Activated CD4-positive, alpha-beta memory T cell treated with anti-CD3 and anti-CD28 coated beads, Interleukin-2, amount 10 ng/mL, durations not matched to agents 7 days and 5 days (primary cell): Measurements from ENCODE around the gene KCNH6. TPM values are rescaled to one million over a fixed set of nuclear protein-coding genes. Genes with fewer than 3 reads are reported as not detected.

ENCODE experiments used
- CTCF ChIA-PET: fragments of 350-600 bp; sonication (Branson Sonifier 250); formaldehyde crosslinking; loops from one replicate; lab custom pipeline; 2021; ENCODE audit warnings: antibody characterized with exemption, inconsistent platforms; lab: Charles Lee
- POLR2A ChIA-PET: fragments of 350-600 bp; sonication (Branson Sonifier 250); formaldehyde crosslinking; loops from one replicate; lab custom pipeline; 2021; ENCODE audit warnings: antibody characterized with exemption; lab: Charles Lee
- DNase-seq: peaks from one replicate; pipeline ENCODE4 v3.0.0-alpha.2; 2020
- H3K27ac Mint-ChIP-seq: one replicate; pipeline ENCODE4 v1.8.0; 2021; ENCODE audit warnings: mild to moderate bottlenecking, mixed read lengths
- H3K27me3 Mint-ChIP-seq: one replicate; pipeline ENCODE4 v1.8.0; 2021; ENCODE audit warnings: mixed read lengths
- H3K36me3 Mint-ChIP-seq: one replicate; pipeline ENCODE4 v1.8.0; 2021; ENCODE audit warnings: low read depth, mixed read lengths
- H3K4me1 Mint-ChIP-seq: one replicate; pipeline ENCODE4 v1.8.0; 2021; ENCODE audit warnings: mixed read lengths
- H3K4me3 Mint-ChIP-seq: one replicate; pipeline ENCODE4 v1.8.0; 2021; ENCODE audit warnings: mild to moderate bottlenecking, mixed read lengths
- H3K9me3 Mint-ChIP-seq: one replicate; pipeline ENCODE4 v1.8.0; 2021; ENCODE audit warnings: mixed read lengths
- total RNA-seq, 2 experiments: library from RNA; stranded (reverse); gene quantifications; one replicate each; pipeline ENCODE4 v1.2.3, GENCODE V29; 2021

Gene KCNH6
- total RNA-seq, 2 experiments from 2014 or later: not detected

DNA sequence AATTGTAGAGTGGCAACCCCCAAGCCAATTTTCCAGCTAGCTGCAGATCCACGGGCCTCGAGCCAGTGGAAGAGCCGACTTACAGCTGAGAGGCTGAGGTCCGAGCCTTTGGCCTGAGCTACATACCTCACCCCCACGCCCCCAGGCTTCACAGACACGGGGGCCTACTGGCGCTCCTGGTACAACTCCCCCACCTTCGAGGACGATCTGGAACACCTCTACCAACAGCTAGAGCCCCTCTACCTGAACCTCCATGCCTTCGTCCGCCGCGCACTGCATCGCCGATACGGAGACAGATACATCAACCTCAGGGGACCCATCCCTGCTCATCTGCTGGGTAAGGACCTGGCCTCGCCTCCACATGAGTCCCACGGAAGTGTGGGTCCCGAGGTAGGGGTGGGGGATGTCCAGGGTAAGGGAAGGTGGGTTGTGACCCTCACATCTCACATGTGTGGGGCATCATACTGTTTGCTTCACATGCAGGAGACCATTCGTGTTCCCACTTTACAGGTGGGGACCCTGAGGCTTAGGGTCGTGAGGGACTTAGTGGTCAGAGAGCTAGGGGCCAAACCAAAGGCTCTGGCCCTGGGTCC lies 42.9 kb upstream of the KCNH6 start:
- Mint-ChIP-seq H3K27ac (no peak overlapping the region), H3K4me1 (peaks cover 13% of the 10 kb centered on the region), H3K4me3 (no peak overlapping the region), H3K9me3 (no peaks in the 10 kb centered on the region), H3K36me3 (no peaks in the 10 kb centered on the region), H3K27me3 (peaks cover 22% of the 10 kb centered on the region)
- POLR2A ChIA-PET: interaction anchor here (4.3 kb wide), 1 partner anchor 54 kb away, joined by 27 read pairs; no protein-coding TSS in a partner anchor
- no peak for DNase-seq
- CTCF ChIA-PET: interaction anchor here (0.6 to 6.5 kb wide), 8 partner anchors 13 to 709 kb away, joined by 3 to 174 read pairs (median 14); no protein-coding TSS in a partner anchor

DNA sequence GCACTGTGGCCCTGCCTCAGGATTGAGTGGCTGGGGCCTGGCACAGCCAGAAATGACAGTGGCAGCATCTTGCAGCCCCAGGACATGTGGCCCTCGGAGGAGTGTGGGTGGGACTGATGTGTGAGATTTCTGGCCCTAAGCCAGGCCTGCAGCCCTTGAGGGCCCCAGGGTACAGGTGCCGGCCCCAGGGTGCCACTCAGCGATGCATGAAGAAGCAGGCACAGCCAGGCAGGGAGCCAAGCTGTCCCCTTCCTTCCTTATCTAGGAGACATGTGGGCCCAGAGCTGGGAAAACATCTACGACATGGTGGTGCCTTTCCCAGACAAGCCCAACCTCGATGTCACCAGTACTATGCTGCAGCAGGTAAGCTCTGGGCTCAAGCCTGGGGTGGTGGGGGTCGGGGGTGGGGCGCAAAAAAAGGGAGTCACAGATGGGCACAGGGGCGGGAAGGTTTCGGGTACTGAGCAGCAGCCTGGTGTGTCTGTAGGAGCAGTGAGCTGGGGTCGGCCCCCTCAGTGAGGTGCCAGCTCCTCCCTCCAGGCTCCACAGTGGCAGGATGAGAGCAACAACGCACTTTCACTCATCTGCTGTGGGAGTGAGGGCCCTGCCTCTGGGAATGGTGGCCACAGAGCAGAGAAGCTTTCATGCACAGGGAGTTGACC lies 42.2 kb upstream of the KCNH6 start:
- POLR2A ChIA-PET: no interaction called here
- Mint-ChIP-seq H3K36me3 (no peaks in the 10 kb centered on the region), H3K27ac (no peak overlapping the region), H3K27me3 (peaks cover 17% of the 10 kb centered on the region), H3K9me3 (no peaks in the 10 kb centered on the region), H3K4me3 (no peak overlapping the region), H3K4me1 (peaks cover 13% of the 10 kb centered on the region)
- DNase-seq: no peak
- CTCF ChIA-PET: interaction anchor here (3.7 to 6.5 kb wide), 3 partner anchors 45 to 131 kb away, joined by 33 to 174 read pairs (median 35); no protein-coding TSS in a partner anchor

DNA sequence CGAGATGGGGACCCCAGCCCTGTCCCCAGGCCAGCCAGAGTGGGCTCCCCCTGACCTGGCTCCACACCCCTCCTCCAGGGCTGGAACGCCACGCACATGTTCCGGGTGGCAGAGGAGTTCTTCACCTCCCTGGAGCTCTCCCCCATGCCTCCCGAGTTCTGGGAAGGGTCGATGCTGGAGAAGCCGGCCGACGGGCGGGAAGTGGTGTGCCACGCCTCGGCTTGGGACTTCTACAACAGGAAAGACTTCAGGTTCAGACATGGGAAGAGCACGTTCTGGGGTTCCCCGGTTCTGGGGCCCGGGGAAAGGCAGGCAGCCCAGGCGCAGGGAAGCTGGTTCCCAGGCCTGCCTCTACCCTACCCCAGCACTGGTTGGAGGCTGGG lies 41.7 kb upstream of the KCNH6 start:
- ChIA-PET CTCF (interaction anchor here (4.0 to 6.5 kb wide), 2 partner anchors 56 to 131 kb away, joined by 35 to 174 read pairs; no protein-coding TSS in a partner anchor), POLR2A (no interaction called here)
- peaks cover 14% of the 10 kb centered on the region for H3K27me3 Mint-ChIP-seq
- no peaks in the 10 kb centered on the region for H3K36me3 Mint-ChIP-seq
- H3K9me3 Mint-ChIP-seq: no peaks in the 10 kb centered on the region
- H3K27ac Mint-ChIP-seq: no peak overlapping the region
- no peak for DNase-seq
- peaks cover 13% of the 10 kb centered on the region for H3K4me1 Mint-ChIP-seq
- H3K4me3 Mint-ChIP-seq: no peak overlapping the region

DNA sequence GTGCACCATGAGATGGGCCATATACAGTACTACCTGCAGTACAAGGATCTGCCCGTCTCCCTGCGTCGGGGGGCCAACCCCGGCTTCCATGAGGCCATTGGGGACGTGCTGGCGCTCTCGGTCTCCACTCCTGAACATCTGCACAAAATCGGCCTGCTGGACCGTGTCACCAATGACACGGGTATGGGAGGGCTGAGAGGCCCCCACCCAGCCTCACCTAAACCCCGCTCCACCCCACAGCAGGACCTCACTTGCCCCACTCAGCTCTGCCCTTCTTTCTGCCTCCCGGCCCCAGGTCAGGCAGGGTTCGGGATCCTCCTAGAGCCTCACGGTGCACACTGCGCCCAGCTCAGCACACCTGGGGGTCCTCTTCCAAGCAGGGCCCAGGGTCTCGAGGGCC lies 40.6 kb upstream of the KCNH6 start:
- POLR2A ChIA-PET: no interaction called here
- Mint-ChIP-seq H3K9me3 (no peaks in the 10 kb centered on the region), H3K4me3 (no peak overlapping the region), H3K4me1 (peaks cover 12% of the 10 kb centered on the region), H3K27me3 (peaks cover 12% of the 10 kb centered on the region), H3K27ac (no peak overlapping the region), H3K36me3 (no peaks in the 10 kb centered on the region)
- no peak for DNase-seq
- CTCF ChIA-PET: interaction anchor here (6.5 kb wide), 1 partner anchor 57 kb away, joined by 174 read pairs; no protein-coding TSS in a partner anchor

DNA sequence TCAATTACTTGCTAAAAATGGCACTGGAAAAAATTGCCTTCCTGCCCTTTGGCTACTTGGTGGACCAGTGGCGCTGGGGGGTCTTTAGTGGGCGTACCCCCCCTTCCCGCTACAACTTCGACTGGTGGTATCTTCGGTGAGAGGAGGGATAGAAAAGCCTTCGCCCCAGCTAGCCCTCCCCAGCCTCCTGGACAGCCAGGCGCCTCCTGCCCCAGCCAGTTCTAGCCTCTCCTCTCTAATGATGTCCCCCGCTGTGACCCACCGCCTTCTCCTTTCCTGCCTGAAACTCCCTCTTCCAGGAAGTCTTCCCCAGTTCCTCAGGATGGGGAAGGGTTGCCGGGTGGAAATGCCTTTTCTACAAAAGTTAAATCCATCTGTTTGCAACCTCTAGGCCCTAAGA lies 40.1 kb upstream of the KCNH6 start:
- ChIA-PET CTCF (no interaction called here), POLR2A (no interaction called here)
- Mint-ChIP-seq H3K36me3 (no peaks in the 10 kb centered on the region), H3K9me3 (no peaks in the 10 kb centered on the region), H3K4me3 (no peak overlapping the region), H3K27ac (no peak overlapping the region), H3K4me1 (peaks cover 7% of the 10 kb centered on the region), H3K27me3 (peaks cover 6% of the 10 kb centered on the region)
- no peak for DNase-seq

DNA sequence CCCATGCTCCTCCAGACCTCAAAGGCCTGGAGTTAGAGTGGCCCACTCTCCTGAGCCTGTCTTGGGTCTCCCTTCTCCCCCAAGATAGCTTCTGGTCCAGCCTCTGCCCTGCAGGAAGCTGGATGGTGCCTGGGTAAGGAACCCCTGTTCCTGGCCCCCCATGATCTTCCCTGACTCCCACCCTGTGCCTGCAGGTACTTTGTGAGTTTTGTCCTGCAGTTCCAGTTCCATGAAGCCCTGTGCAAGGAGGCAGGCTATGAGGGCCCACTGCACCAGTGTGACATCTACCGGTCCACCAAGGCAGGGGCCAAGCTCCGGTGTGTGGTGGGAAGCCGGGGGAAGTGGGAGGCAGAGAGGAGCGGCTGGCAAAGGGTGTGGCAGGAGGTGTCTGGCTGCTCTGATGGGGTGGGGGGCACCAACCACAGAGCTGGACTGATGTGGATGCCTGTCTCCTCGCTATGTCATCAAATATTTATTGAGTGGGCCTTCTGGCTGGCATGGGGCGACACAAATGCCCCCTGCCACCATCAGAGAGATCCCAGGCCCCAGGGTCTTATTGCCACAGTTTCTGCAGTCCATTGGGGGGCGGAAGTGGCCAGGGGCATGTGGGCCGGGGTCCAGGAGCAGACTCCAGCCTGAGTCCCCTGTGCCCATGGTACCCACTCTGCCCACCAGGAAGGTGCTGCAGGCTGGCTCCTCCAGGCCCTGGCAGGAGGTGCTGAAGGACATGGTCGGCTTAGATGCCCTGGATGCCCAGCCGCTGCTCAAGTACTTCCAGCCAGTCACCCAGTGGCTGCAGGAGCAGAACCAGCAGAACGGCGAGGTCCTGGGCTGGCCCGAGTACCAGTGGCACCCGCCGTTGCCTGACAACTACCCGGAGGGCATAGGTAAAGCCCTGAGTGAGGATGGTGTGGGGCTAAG lies 39.2 kb upstream of the KCNH6 start:
- Mint-ChIP-seq H3K27ac (no peak overlapping the region), H3K9me3 (no peaks in the 10 kb centered on the region), H3K36me3 (no peaks in the 10 kb centered on the region), H3K4me3 (no peak overlapping the region), H3K27me3 (peaks cover under 1% of the 10 kb centered on the region), H3K4me1 (peaks cover 1% of the 10 kb centered on the region)
- ChIA-PET POLR2A (no interaction called here), CTCF (no interaction called here)
- DNase-seq: no peak

DNA sequence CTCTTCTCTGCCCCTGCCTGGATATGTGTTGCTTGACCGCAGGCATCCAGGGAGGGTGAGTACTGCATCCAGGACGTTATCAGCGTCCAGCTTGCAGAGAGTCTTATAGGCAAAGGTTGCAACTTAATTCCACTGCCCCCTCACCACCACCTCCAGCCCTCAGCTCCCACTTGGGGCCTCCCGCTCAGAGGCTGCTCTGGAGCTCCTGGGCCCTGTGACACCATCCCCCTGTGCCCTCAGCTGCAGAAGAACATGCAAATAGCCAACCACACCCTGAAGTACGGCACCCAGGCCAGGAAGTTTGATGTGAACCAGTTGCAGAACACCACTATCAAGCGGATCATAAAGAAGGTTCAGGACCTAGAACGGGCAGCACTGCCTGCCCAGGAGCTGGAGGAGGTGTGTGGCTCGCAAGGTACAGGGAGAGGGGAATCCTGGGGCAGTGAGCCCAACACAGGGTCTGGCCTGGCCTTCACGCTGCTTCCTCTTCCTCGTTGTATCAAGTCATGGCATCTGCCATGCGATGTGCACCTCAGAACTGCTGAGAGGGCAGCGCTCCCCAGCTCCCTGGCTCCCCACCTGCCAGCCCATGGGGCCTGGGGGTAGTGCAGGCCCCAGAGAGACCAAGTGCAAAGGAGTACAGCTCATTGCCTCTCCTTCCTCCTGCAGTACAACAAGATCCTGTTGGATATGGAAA lies 36.7 kb upstream of the KCNH6 start:
- Mint-ChIP-seq H3K4me3 (no peak overlapping the region), H3K36me3 (no peaks in the 10 kb centered on the region), H3K27me3 (no peaks in the 10 kb centered on the region), H3K27ac (no peak overlapping the region), H3K9me3 (no peaks in the 10 kb centered on the region), H3K4me1 (no peaks in the 10 kb centered on the region)
- ChIA-PET POLR2A (interaction anchor here (1.0 kb wide), 1 partner anchor 9 kb away, joined by 3 read pairs; the partner anchor contains the start of gene ACE), CTCF (interaction anchor here (2.1 kb wide), 1 partner anchor 60 kb away, joined by 6 read pairs; no protein-coding TSS in a partner anchor)
- DNase-seq: no peak

DNA sequence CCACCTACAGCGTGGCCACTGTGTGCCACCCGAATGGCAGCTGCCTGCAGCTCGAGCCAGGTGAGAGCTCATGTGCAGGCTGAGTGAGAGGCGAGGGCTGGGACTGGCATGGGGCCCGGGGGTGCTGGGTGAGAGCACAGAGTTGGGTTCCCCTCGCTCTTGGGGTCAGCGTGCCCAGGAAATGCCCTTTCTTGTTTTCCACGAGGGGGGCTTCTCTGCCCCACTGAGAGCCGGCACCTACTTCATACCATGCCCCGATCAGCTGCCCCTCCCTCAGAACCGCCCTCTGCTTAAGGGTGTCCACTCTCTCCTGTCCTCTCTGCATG lies 36.2 kb upstream of the KCNH6 start:
- no peaks in the 10 kb centered on the region for H3K36me3 Mint-ChIP-seq
- H3K27ac Mint-ChIP-seq: no peak overlapping the region
- CTCF ChIA-PET: interaction anchor here (2.1 kb wide), 1 partner anchor 61 kb away, joined by 6 read pairs; no protein-coding TSS in a partner anchor
- H3K4me3 Mint-ChIP-seq: no peak overlapping the region
- POLR2A ChIA-PET: interaction anchor here (1.0 kb wide), 1 partner anchor 10 kb away, joined by 3 read pairs; the partner anchor contains the start of gene ACE
- no peaks in the 10 kb centered on the region for H3K4me1 Mint-ChIP-seq
- H3K27me3 Mint-ChIP-seq: no peaks in the 10 kb centered on the region
- DNase-seq: no peak
- no peaks in the 10 kb centered on the region for H3K9me3 Mint-ChIP-seq

DNA sequence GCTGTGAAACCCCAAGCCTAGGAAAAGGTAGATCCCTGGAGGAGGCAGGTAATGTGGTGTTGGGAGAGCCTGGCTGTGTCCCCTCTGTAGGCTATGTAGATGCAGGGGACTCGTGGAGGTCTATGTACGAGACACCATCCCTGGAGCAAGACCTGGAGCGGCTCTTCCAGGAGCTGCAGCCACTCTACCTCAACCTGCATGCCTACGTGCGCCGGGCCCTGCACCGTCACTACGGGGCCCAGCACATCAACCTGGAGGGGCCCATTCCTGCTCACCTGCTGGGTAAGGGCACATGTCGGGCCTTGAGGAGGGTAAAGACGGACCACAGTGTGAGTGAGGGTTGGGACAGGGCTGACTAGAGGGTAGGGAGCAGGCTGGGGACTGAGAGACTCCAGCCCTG lies 34.3 kb upstream of the KCNH6 start:
- no peaks in the 10 kb centered on the region for H3K4me1 Mint-ChIP-seq
- no peak overlapping the region for H3K27ac Mint-ChIP-seq
- DNase-seq: no peak
- no peak overlapping the region for H3K4me3 Mint-ChIP-seq
- no peaks in the 10 kb centered on the region for H3K36me3 Mint-ChIP-seq
- CTCF ChIA-PET: no interaction called here
- POLR2A ChIA-PET: no interaction called here
- no peaks in the 10 kb centered on the region for H3K27me3 Mint-ChIP-seq
- no peaks in the 10 kb centered on the region for H3K9me3 Mint-ChIP-seq

DNA sequence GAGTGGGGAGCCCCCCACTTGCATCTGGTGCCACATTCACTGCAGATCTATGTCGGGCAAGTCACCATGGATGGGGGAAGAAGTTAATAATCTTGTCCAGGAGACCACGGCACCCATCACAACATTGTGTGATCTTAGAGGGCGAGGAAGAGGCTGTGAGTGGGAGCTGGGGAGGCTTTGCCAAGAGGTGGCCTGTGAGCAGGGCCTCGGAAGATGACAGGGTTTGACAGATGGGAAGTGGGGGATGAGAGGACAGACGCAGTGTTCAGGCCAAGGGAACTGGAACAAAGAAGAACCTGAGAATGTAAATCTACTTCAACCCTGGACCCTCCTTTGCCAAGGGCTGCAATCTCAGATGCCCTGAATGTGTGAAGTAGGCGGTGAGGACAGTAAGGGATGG lies 33.9 kb upstream of the KCNH6 start:
- Mint-ChIP-seq H3K27ac (no peak overlapping the region), H3K4me3 (no peak overlapping the region)
- POLR2A ChIA-PET: no interaction called here

DNA sequence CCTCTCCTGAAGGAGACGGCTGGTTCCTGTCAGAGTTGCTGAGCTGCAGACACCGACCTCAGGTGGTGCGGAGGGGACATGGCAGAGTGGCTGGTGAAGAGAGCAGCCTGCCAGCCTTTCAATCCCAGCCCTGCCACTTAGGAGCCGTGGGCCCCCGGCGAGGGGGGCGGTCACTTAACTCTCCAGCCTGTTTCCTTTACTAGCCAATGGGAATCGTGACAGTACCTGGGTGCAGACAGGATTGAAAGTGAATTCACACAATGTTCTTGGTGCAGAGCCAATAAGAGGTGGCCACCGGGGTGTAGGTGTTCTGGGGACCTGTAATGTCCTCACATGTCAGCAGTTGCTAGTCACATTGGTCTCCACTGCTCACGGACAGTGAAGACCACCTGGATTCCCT lies 32.8 kb upstream of the KCNH6 start:
- POLR2A ChIA-PET: no interaction called here
- Mint-ChIP-seq H3K27ac (no peak overlapping the region), H3K4me3 (no peak overlapping the region)

More for the DNA sequence above, 33.9 kb upstream of the KCNH6 start:
- H3K36me3 Mint-ChIP-seq: no peaks in the 10 kb centered on the region
- H3K27me3 Mint-ChIP-seq: no peaks in the 10 kb centered on the region
- no peak for DNase-seq
- no peaks in the 10 kb centered on the region for H3K9me3 Mint-ChIP-seq
- CTCF ChIA-PET: no interaction called here
- no peaks in the 10 kb centered on the region for H3K4me1 Mint-ChIP-seq

DNA sequence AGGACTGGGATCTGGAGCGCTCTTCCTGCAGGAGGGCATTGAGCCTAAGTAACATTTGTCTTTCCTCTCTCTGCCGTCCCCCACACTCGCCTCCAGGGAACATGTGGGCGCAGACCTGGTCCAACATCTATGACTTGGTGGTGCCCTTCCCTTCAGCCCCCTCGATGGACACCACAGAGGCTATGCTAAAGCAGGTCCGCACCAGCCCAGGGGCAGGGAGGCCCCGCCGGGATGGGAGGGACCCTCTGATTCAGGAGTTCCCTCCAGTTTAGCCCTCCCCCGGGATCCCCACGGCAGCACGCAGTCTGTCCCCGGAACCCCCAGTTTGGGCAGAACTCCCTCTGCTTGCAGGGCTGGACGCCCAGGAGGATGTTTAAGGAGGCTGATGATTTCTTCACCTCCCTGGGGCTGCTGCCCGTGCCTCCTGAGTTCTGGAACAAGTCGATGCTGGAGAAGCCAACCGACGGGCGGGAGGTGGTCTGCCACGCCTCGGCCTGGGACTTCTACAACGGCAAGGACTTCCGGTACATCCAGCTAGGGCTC lies 32.2 kb upstream of the KCNH6 start:
- Mint-ChIP-seq H3K9me3 (no peaks in the 10 kb centered on the region), H3K36me3 (no peaks in the 10 kb centered on the region), H3K4me3 (no peak overlapping the region), H3K4me1 (no peaks in the 10 kb centered on the region), H3K27ac (no peak overlapping the region), H3K27me3 (no peaks in the 10 kb centered on the region)
- ChIA-PET POLR2A (no interaction called here), CTCF (interaction anchor here (1.0 kb wide), 1 partner anchor 12 kb away, joined by 4 read pairs; no protein-coding TSS in a partner anchor)
- DNase-seq: no peak

More for the DNA sequence above, 32.8 kb upstream of the KCNH6 start:
- Mint-ChIP-seq H3K27me3 (no peaks in the 10 kb centered on the region), H3K36me3 (no peaks in the 10 kb centered on the region), H3K4me1 (no peaks in the 10 kb centered on the region), H3K9me3 (no peaks in the 10 kb centered on the region)
- DNase-seq: no peak
- CTCF ChIA-PET: no interaction called here
